ENCODE results near the gene INMT. TPM values are rescaled to one million over a fixed set of nuclear protein-coding genes. Genes with fewer than 3 reads are reported as not detected.

The INMT gene
- total RNA-seq, 1 donor from 2014 or later = 49.5 TPM

DNA sequence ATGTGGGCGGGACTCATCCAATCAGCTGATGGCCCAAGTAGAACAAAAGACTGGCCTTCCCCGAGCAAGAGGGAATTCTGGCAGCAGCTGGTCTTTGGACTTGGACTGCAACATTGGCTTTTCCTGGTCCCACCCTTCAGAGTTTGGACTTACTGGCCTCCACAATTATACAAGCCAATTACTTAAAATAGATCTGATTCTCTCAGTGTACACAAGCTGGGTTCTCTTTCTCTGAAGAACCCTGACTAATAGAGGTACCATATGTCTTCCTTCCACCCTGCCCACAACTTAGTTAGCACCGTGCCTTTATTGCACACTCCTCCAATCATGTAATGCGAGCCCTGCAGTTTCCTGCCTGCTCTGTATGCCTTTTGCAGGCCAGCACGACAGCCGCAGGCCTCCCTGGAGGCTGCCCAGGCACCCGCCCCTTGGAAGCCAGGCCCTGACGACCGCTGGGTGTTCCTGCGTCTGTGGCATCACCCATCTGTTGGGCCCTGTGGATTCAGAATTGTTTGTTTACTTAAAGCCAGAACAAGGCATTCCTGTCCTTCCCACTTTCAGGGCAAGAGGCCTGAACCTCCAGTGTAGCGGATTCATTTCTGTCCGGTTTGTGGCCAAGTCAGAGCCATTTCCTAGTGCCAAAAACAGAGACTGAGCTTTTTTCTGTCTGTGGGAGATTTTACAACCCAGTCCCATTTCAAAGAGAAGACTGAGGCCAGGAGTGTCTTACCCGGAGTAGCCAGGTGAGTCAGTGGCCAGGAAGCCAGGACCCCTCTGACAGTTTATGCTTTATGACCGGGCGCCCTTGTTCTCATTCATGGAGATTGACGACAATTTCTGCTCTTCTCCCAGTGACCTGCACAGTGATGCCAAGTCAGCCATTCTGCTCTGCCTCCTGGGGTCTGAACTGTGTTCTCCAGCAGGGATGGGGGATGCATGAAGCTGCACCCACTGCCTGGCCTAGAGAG is 968 bp upstream of the INMT start:
- Histone ChIP-seq H3K36me3 (no peaks in the 10 kb centered on the region), H3K4me3 (peak overlapping the region; percentile 67), H3K27ac (replicated peaks) (peak overlapping the region; percentile 83), H3K4me1 (peaks cover 58% of the 10 kb centered on the region), H3K27me3 (ENCODE audit: low read depth) (no peaks in the 10 kb centered on the region), H3K9me3 (replicated peaks) (no peaks in the 10 kb centered on the region)
- TF ChIP-seq CTCF (IDR thresholded peaks at IDR 0.05; ENCODE audit: borderline replicate concordance) = no peak
- intact Hi-C loops (cut with micrococcal nuclease) = no loop called here
- peak; percentile 85 for DNase-seq

- Histone ChIP-seq H3K4me1 (peaks cover 71% of the 10 kb centered on the region), H3K36me3 (no peaks in the 10 kb centered on the region), H3K27ac (replicated peaks) (peak overlapping the region; percentile 83), H3K9me3 (replicated peaks) (no peaks in the 10 kb centered on the region), H3K27me3 (ENCODE audit: low read depth) (no peaks in the 10 kb centered on the region), H3K4me3 (peak overlapping the region; percentile 67)
- intact Hi-C loops (cut with micrococcal nuclease) = no loop called here
- no peak for TF ChIP-seq CTCF (IDR thresholded peaks at IDR 0.05; ENCODE audit: borderline replicate concordance)
- no peak for DNase-seq
Measured at GRCh38 chr7:30752484-30752883, 549 bp downstream of the INMT start.

- H3K36me3 ChIP-seq = no peaks in the 10 kb centered on the region
- TF ChIP-seq CTCF (IDR thresholded peaks at IDR 0.05; ENCODE audit: borderline replicate concordance) = no peak
- peak; percentile 86 for DNase-seq
- peaks cover 76% of the 10 kb centered on the region for H3K4me1 ChIP-seq
- H3K27ac ChIP-seq (replicated peaks) = peak overlapping the region; percentile 83
- intact Hi-C loops (cut with micrococcal nuclease) = no loop called here
- H3K9me3 ChIP-seq (replicated peaks) = no peaks in the 10 kb centered on the region
- peak overlapping the region; percentile 67 for H3K4me3 ChIP-seq
- no peaks in the 10 kb centered on the region for H3K27me3 ChIP-seq (ENCODE audit: low read depth)
Measured at GRCh38 chr7:30752979-30753378, 1.0 kb downstream of the INMT start.

GRCh38 chr7:30754315-30754877 is 2.5 kb downstream of the INMT start:
- H3K27ac ChIP-seq (replicated peaks) = peak overlapping the region; percentile 72
- no peak for TF ChIP-seq CTCF (IDR thresholded peaks at IDR 0.05; ENCODE audit: borderline replicate concordance)
- H3K36me3 ChIP-seq = no peaks in the 10 kb centered on the region
- H3K4me3 ChIP-seq = peak overlapping the region; percentile 67
- intact Hi-C loops (cut with micrococcal nuclease) = no loop called here
- H3K27me3 ChIP-seq (ENCODE audit: low read depth) = no peaks in the 10 kb centered on the region
- no peaks in the 10 kb centered on the region for H3K9me3 ChIP-seq (replicated peaks)
- no peak for DNase-seq
- peaks cover 89% of the 10 kb centered on the region for H3K4me1 ChIP-seq

DNA sequence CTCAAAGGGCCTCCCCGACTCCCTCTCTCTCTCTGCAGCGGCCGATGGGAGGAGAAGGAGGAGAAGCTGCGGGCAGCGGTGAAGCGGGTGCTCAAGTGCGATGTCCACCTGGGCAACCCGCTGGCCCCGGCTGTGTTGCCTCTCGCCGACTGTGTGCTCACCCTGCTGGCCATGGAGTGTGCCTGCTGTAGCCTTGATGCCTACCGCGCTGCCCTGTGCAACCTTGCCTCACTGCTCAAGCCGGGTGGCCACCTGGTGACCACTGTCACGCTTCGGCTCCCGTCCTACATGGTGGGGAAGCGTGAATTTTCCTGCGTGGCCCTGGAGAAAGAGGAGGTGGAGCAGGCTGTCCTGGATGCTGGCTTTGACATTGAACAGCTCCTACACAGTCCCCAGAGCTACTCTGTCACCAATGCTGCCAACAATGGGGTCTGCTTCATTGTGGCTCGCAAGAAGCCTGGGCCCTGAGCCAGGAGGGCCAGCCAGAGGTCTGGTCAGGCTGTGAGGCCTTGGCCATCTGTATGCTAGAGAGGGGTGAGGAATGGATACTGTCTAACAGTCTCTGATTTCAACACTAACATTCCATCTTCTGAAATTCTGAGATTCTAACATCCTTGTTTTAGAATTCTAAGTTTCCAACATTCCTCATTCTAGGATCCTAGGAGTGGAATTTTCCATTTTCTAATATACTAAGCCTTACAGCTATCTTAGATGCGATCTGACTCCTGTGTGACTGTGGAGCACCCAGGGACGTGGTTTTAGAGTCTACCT is 3.6 kb downstream of the INMT start:
- peak overlapping the region; percentile 67 for H3K4me3 ChIP-seq
- peaks cover 87% of the 10 kb centered on the region for H3K4me1 ChIP-seq
- DNase-seq = peak; percentile 83
- peak; percentile 40 for TF ChIP-seq CTCF (IDR thresholded peaks at IDR 0.05; ENCODE audit: borderline replicate concordance)
- intact Hi-C loops (cut with micrococcal nuclease) = no loop called here
- H3K36me3 ChIP-seq = no peaks in the 10 kb centered on the region
- H3K9me3 ChIP-seq (replicated peaks) = no peaks in the 10 kb centered on the region
- no peaks in the 10 kb centered on the region for H3K27me3 ChIP-seq (ENCODE audit: low read depth)
- H3K27ac ChIP-seq (replicated peaks) = peak overlapping the region; percentile 72

All from left ventricle myocardium inferior (tissue), 1 donor.